BJ (cell line): Measurements from ENCODE around the gene CRYBG2. TPM values are rescaled to one million over a fixed set of nuclear protein-coding genes. Genes with fewer than 3 reads are reported as not detected.

Source experiments
- CTCF ChIA-PET: fragments of 350-600 bp; formaldehyde crosslinking; extraction: SDS; loops from one replicate; lab custom pipeline; 2021; ENCODE audit warnings: antibody characterized with exemption, inconsistent platforms; lab: Yijun Ruan, JAX
- POLR2A ChIA-PET: fragments of 300-600 bp; sonication (Branson Sonifier 250); formaldehyde crosslinking; extraction: SDS; loops from one replicate; lab custom pipeline; 2021; ENCODE audit warnings: antibody characterized with exemption; lab: Charles Lee
- DNase-seq: peaks from one replicate; pipeline ENCODE4 v3.0.0-alpha.2; 2011; ENCODE audit warnings: low read depth
- H3K27me3 ChIP-seq: 2 replicates; pipeline ENCODE4 v1.6.0; 2011; ENCODE audit warnings: low read length; ENCODE audit not compliant: control insufficient read depth, insufficient read depth
- H3K36me3 ChIP-seq: 2 replicates; pipeline ENCODE4 v1.5.1; 2011; ENCODE audit warnings: low read length; ENCODE audit not compliant: control insufficient read depth, insufficient read depth
- H3K4me3 ChIP-seq: 2 replicates; pipeline ENCODE4 v1.5.1; 2011; ENCODE audit warnings: low read depth, mild to moderate bottlenecking, control low read depth, low read length
- CTCF ChIP-seq: IDR thresholded peaks from 2 replicates; pipeline ENCODE4 v1.5.1; 2011; ENCODE audit warnings: low read depth, mild to moderate bottlenecking, control low read depth, inconsistent platforms, low read length, moderate library complexity; ENCODE audit not compliant: insufficient read depth
- polyA plus RNA-seq: library from polyadenylated mRNA; depleted of rRNA; stranded (reverse); fragments of >200 nt; gene quantifications from 2 replicates; pipeline ENCODE4 v1.2.3, GENCODE V29; 2011

The CRYBG2 gene
- polyA plus RNA-seq, 1 experiment: 0.44 TPM

GRCh38 chr1:26291433-26291832 lies 62.5 kb downstream of the CRYBG2 start:
- no peak overlapping the region for H3K4me3 ChIP-seq
- no peaks in the 10 kb centered on the region for H3K27me3 ChIP-seq
- CTCF ChIA-PET: no interaction called here
- no peaks in the 10 kb centered on the region; the same call in 1 of the 2 replicates for H3K36me3 ChIP-seq
- no peak for DNase-seq
- no peak for TF ChIP-seq CTCF
- POLR2A ChIA-PET: no interaction called here

GRCh38 chr1:26290882-26291261 lies 63.1 kb downstream of the CRYBG2 start:
- no peak for TF ChIP-seq CTCF
- Histone ChIP-seq H3K36me3 (no peaks in the 10 kb centered on the region; the same call in 1 of the 2 replicates), H3K27me3 (no peaks in the 10 kb centered on the region), H3K4me3 (no peak overlapping the region)
- ChIA-PET CTCF (no interaction called here), POLR2A (no interaction called here)
- no peak for DNase-seq

GRCh38 chr1:26290122-26290881 lies 63.6 kb downstream of the CRYBG2 start:
- TF ChIP-seq CTCF: no peak
- CTCF ChIA-PET: no interaction called here
- no peaks in the 10 kb centered on the region for H3K27me3 ChIP-seq

GRCh38 chr1:26289158-26290059 lies 64.5 kb downstream of the CRYBG2 start:
- H3K36me3 ChIP-seq: no peaks in the 10 kb centered on the region; the same call in 1 of the 2 replicates
- ChIA-PET POLR2A (no interaction called here), CTCF (interaction anchor here (0.9 to 5.0 kb wide), 4 partner anchors 10 to 74 kb away, joined by 3 to 32 read pairs (median 6); partner anchors contain the start of gene SH3BGRL3)
- DNase-seq: no peak
- H3K4me3 ChIP-seq: no peak overlapping the region
- no peaks in the 10 kb centered on the region for H3K27me3 ChIP-seq
- no peak for TF ChIP-seq CTCF

More at GRCh38 chr1:26290122-26290881, 63.6 kb downstream of the CRYBG2 start:
- POLR2A ChIA-PET: no interaction called here
- no peak for DNase-seq
- H3K36me3 ChIP-seq: no peaks in the 10 kb centered on the region; the same call in 1 of the 2 replicates
- H3K4me3 ChIP-seq: no peak overlapping the region
